HG02623 (cell line): ENCODE results near the gene RBBP7.
"Not testable (repeated sequence)": the region's sequence is repeated elsewhere in the genome, so short reads cannot be mapped to it uniquely, and the experiment has no call there.

Experiments
- ATAC-seq: cut with Tn5 transposase; IDR thresholded peaks from one replicate; pipeline ENCODE4 v1.9.1; 2021; ENCODE audit warnings: moderate library complexity; ENCODE audit not compliant: unreplicated experiment

Gene RBBP7

GRCh38 chrX:16867947-16868346 lies 2.2 kb downstream of the RBBP7 start:
- ATAC-seq, result no peak

DNA sequence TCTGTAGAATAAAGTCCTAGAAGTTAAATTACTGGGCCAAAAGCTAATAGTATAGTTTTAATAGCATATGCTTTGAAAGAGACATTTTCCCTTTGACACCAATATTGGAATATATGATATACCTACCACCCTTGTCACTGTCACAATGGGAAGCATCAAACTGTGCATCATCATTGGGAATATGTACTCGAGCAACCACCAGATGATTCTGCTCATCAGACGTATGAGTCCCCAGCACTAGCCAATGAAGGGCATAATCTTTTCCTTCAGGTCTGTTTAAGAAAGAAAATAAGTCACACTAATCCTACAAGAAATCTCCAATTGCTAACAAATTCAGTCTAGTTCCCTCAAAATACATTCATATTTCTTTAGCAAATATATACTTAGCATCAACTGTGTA lies 7.3 kb downstream of the RBBP7 start:
- ATAC-seq, result no peak

GRCh38 chrX:16856744-16857143 lies 13.4 kb downstream of the RBBP7 start:
- ATAC-seq, result no peak

DNA sequence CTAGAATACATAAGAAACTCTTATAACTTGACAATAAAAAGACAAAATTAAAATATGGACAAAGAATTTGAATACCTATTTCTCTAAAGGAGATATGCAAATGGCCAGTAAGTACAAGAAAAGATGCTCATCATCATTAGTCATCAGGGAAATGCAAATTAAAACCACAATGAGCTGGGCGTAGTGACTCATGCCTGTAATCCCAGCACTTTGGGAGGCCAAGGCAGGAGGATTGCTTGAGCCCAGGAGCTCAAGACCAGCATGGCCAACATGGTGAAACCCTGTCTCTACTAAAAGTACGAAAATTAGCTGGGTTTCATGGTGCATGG lies 14.1 kb downstream of the RBBP7 start:
- ATAC-seq, result not testable (repeated sequence)

DNA sequence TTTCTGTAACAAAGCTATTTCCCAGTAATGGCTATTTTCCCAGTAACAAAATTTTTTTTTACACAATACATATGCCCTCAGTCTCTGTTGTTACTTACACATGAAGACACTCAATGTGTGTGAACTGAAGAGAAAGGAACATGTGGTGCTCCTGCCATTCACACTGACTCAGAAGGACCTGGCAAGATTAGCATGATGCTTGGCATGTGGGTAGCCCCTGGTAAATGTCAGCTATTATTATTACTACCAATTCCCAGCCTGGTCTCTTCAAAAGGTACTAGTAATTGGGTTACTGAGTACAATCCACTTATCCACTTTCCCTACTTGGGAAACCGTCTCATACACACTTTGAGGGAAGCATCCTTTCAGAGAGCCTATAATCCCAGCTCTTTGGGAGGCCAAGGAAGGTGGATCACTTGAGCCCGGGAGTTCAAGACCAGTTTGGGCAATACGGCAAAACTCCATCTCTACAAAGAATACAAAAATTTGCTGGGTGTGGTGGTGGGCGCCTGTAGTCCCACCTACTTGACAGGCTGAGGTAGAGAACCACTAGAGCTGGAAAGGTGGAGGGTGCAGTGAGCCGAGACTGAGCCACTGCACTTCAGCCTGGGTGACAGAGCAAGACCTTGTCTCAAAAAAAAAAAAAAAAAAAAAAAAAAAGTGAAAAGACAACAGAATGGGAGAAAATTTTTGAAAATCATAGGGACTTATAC lies 14.6 kb downstream of the RBBP7 start:
- no peak for ATAC-seq

GRCh38 chrX:16853537-16853936 lies 16.6 kb downstream of the RBBP7 start:
- ATAC-seq, result no peak

DNA sequence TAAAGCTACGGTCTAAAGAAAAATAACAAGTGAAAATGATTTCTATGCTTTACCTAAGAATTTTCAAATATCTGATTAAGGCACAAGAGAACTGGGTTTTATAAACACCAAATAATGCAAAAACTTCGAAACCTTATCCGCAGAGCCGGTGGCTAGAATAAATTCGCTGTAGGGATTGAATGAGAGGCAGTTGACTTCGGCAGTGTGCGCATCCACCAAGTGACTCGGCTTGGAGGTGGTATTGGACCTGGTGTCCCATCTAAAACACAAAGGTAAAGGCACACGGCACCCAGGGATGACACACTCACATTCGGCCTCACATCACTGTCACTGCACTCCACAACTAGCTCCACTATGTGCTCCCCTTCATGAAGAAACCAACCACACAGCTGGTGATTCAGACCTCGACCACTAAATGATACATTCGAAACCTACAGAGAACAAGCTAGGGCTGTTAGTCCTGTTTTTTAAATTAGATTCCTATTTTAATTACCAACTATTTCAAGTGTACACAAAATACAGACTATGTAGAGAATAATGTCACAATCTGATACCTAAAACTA lies 17.5 kb downstream of the RBBP7 start:
- ATAC-seq, result no peak

DNA sequence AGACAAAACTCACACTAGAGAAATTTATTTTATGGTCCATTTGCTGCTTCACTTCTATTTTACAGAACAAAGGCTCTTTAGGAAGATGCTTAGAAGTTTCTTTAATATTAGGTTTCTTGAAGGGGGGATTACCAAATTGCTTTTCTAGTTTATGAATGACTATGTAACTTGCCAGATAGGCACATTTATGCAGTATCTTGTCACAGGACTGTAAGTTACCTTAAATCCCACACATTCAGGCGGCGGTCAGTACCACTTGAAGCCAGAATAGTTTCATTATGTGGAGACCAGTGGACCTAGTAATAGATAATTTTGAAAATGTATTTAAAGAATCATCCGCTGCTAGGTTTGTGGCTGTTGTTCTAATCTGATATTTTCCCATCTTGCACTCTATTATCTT lies 18.3 kb downstream of the RBBP7 start:
- no peak for ATAC-seq

DNA sequence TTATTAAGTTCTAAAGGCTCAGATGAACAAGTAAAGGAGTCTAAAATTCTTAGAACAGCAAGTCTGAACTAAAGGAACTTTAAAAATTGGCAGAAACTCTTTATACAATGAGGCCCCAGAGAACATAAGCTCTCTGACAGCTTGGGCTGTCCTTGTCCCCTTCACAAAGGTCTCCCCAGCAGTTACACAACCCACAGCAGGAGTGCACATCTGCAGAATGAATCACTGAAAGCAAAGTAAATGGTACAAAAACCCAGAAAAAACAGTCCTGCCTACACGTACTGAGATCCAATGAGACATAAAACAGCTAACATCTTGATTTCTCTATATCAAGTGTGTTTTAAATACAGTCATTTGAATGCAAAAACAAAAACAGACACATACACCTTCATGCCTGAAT lies 18.7 kb downstream of the RBBP7 start:
- no peak for ATAC-seq

- ATAC-seq, result no peak
These were observed 21.6 kb downstream of the RBBP7 start for GRCh38 chrX:16848541-16848940.

DNA sequence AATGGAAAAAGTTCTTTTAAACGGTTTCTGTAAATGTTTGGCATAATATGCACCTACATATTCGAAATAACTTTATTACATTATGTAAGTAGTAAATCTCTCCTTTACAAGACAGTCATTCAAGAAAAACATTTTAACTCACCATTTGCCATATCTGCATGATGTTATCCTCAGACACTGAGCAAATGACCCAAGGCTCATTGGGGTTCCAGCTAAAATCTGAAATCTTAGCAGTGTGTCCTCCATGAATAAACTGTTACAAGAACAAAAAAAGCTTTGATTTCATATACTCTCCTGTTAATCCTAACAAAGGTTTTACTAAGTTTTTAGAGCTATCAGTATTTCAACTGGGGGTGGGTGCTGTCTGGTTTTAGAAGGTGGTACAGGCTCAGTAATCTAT lies 24.5 kb downstream of the RBBP7 start:
- ATAC-seq, result no peak

- no peak for ATAC-seq
These were observed 26.8 kb downstream of the RBBP7 start for GRCh38 chrX:16843208-16843909.

- no peak for ATAC-seq
These were observed 27.5 kb downstream of the RBBP7 start for GRCh38 chrX:16842684-16843083.

DNA sequence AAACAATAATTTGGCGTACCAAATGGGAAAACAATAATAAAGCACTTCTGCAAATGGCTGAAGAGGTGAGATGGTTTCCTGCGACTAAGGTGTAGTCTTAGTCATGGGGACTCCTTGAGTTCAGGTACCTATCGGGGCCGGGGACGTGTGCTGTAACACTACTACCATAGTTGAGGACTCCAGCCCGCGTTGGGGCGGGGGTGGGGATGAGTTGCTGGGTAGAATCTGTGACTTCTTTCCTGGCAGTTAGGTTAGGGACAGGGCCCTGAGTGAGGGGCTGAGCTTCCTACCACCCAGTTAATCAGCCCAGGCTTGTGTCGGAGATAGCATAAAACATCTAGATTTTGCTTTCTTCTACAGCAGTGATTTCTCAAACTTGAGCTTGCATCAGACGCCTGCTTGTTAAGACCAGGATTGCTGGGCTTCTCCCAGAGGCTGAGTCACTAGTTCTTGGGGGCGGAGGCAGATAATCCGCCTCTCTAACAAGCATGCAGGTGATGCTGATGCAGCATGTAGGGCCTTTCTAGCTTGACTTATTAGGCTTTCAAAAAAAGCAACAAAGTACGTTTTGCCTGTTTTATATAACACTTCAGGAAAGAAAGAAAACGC lies 30.2 kb downstream of the RBBP7 start:
- ATAC-seq, result no peak

DNA sequence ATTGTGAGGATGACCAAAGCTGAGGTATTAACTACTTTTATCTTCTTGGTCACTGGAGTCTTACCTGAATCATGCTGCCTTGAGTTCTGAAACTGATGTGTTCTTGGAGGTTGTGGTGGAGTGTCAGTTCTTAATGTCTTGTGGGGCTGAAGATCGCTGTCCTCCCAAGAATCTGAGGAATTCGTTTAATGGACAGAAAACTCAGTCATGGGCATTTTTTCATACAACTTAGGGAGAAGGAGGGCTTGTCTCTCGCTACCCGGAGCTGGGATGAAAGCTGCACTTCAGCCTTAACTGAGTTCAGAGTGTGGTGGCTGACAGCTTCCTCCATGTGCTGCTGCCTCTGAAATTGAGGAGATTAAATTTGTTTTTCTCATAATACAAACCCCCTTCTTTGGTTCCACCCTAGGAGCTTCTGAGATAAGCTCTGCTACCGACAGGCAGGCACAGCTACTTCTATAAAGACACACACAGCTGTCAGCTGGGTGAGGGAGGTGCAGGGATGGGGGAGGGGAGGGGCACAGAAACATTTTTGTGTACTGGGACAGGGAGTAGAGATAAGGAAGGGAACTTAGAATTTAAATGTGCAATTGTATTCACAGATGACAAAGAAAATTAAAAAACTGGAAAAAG lies 30.8 kb downstream of the RBBP7 start:
- no peak for ATAC-seq

GRCh38 chrX:16838202-16839066 lies 31.7 kb downstream of the RBBP7 start:
- ATAC-seq, result no peak

- ATAC-seq, result no peak
These were observed 33.8 kb downstream of the RBBP7 start for GRCh38 chrX:16836371-16836770.

- ATAC-seq, result no peak
These were observed 35.4 kb downstream of the RBBP7 start for GRCh38 chrX:16834806-16835205.

GRCh38 chrX:16832301-16832700 lies 37.9 kb downstream of the RBBP7 start:
- no peak for ATAC-seq

- no peak for ATAC-seq
These were observed 41.8 kb downstream of the RBBP7 start for GRCh38 chrX:16828124-16828908.
